Keratinocyte (primary cell): ENCODE results near the gene ZRANB1.

ENCODE experiments used
- EZH2 ChIP-seq: IDR thresholded peaks from one replicate; pipeline ENCODE4 v1.6.1; 2012; ENCODE audit warnings: inconsistent platforms, mild to moderate bottlenecking, low read length, moderate library complexity
- TF ChIP-seq, protein P1 (sequence below), 3 experiments: IDR thresholded peaks in 1 of 3; conservative IDR thresholded peaks in 1 of 3; optimal IDR thresholded peaks in 1 of 3; 2 replicates in 2 of 3; 3 replicates in 1 of 3; pipeline versions ENCODE3 to v1.5.1; 2011; ENCODE audit warnings: low read length in 3 of 3, mild to moderate bottlenecking in 3 of 3, moderate library complexity in 2 of 3, control low read depth in 1 of 3, inconsistent platforms in 1 of 3; ENCODE audit not compliant: insufficient read depth in 2 of 3; ENCODE audit errors: extremely low read depth in 1 of 3

DNA sequence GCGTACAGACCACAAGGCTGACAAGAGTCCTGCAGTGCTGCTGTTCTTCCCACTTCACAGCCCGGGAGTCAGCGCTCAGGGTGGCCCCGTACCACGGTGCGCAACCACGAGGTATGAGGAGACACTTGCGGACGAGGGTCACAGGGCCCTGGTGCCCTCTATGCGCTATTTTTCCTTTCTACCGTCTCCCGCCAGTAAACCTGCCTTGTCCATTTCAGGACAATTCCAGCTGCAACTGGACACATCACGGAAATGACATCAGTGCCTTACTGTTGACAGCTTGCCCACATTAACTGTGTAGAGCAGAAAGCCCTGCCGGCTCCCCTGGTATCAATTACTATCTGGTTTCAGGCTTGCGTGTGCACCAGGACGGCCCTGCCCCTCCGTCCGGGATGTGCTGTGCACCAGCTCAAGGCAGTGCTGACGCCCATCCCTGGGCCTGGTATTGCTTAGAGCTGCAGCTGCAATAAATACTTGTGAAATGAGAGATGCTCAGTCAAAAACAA, 65.1 kb downstream of the ZRANB1 start:
- TF ChIP-seq, protein P1, sequence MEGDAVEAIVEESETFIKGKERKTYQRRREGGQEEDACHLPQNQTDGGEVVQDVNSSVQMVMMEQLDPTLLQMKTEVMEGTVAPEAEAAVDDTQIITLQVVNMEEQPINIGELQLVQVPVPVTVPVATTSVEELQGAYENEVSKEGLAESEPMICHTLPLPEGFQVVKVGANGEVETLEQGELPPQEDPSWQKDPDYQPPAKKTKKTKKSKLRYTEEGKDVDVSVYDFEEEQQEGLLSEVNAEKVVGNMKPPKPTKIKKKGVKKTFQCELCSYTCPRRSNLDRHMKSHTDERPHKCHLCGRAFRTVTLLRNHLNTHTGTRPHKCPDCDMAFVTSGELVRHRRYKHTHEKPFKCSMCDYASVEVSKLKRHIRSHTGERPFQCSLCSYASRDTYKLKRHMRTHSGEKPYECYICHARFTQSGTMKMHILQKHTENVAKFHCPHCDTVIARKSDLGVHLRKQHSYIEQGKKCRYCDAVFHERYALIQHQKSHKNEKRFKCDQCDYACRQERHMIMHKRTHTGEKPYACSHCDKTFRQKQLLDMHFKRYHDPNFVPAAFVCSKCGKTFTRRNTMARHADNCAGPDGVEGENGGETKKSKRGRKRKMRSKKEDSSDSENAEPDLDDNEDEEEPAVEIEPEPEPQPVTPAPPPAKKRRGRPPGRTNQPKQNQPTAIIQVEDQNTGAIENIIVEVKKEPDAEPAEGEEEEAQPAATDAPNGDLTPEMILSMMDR (optimal IDR thresholded peaks at IDR 0.05 in 1 of 3, IDR thresholded peaks at IDR 0.05 in 1 of 3, conservative IDR thresholded peaks at IDR 0.05 in 1 of 3; ENCODE audit: extremely low read depth in 1 of 3, insufficient read depth in 2 of 3, low read length in 3 of 3), result no peak
- no peak for TF ChIP-seq EZH2
